HG02763 (cell line): ENCODE results near the gene XRN1.
"Not testable (repeated sequence)": the region's sequence is repeated elsewhere in the genome, so short reads cannot be mapped to it uniquely, and the experiment has no call there.

Experiments
- ATAC-seq: cut with Tn5 transposase; IDR thresholded peaks from one replicate; pipeline ENCODE4 v1.9.1; 2021; ENCODE audit warnings: mild to moderate bottlenecking, moderate library complexity; ENCODE audit not compliant: unreplicated experiment

XRN1 gene

DNA sequence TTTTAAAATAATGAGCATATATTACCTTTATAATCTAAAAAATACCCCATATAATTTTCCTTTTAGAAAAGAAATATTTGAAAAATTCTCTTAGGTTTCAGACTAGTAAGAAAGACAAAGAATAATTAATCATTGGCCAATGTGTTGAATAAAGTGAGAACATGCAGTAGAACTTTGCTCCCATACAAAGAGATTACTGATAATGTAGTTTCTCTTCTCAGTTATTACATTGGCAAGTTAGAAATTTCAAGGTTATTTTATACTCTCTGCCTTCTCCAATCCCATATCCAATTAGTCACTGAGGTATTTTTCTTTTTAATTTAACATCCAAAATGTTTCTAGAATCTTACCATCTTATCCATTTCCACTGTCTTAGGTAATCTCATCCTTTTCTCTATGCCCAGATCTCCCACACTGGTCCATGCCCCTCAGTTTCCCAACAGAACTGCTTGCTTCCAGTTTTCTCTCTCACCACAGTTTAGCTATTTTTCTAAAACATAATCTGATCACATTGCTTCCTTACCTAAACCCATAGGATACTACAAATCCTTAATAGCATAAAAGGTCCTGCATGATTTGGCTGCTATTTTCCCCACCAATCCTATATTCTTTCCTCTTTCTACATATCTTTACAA, 10.8 kb downstream of the XRN1 start:
- ATAC-seq = no peak

DNA sequence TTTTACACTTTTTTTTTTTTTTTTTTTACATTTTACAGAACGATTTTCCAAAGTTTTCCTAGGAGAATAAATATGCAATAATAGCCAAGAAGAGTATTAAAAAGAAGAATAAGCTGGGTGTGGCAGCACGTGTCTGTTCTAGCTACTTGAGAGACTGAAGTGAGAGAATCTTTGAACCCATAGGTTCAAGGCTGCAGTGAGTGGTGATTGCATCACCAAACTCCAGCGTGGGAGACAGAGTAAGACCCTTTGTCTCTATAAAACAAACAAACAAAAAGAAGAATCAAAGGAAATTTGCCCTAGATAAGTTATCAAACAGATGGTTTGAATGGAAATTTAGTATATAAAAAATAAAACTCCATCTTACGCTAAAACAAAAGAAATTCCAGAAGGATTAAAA, 13.3 kb downstream of the XRN1 start:
- no peak for ATAC-seq

DNA sequence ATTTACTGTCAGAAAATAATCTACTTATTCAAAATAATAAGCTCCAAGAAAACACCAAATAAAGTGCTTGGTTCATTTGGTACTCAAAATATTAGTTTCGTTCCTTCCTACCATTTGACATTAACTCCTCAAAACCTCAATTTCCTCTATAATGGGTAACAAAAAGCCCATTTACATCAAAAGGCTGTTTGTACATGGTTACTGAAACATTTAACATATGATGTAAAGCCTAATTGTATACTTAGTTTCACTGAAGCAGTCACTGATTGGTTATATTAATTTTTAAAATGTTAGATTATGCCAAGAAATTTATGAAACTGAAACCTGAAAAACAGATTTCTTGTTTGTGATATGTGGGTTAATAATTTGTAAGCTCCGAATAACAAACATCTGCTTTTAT, 14.7 kb downstream of the XRN1 start:
- no peak for ATAC-seq

DNA sequence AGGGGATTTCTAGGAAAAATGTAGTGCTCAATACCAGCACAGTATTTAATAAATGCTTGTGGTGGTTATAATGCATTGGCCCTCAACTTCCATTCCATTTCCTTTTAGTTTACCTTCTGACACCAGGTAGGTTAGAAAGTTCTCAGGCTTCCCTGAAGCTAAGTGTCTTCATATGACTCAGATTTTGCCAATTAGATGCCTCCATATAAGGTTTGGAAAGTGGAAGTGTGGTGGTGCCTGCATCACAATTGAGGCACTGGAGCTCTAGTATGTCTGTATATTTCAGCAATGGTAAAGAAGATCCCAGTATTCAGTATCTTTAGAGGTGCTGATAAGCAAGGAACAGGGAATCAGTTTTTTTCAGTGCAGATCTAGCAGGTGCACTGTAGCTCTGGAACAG, 18.3 kb downstream of the XRN1 start:
- ATAC-seq = no peak

GRCh38 chr3:142424754-142425153, 23.1 kb downstream of the XRN1 start:
- ATAC-seq = no peak

GRCh38 chr3:142418926-142419592, 28.8 kb downstream of the XRN1 start:
- no peak for ATAC-seq

DNA sequence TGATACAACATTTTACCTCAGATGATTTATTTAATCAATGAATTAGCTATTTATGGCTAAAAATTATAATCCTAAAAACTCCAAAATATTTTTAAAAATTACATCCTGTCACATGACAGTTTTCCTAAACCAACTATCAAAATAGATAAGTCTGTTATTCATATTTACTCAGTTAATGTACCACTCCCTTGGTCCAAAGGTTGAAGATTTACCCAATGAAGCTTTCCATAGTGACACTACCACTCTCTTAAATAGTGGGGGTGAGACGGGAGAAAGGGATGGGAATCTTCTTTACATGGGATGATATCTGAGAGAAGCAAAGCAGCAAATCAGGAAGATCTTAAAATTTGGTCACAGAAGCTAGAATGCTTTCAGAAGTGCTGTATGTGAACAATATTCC, 30.5 kb downstream of the XRN1 start:
- ATAC-seq = no peak

- ATAC-seq = not testable (repeated sequence)
Measured at GRCh38 chr3:142400537-142400936, 47.3 kb downstream of the XRN1 start.

- no peak for ATAC-seq
Measured at GRCh38 chr3:142394921-142395622, 52.8 kb downstream of the XRN1 start.

- no peak for ATAC-seq
Measured at GRCh38 chr3:142385078-142385477, 62.8 kb downstream of the XRN1 start.

- no peak for ATAC-seq
Measured at GRCh38 chr3:142374687-142375086, 73.2 kb downstream of the XRN1 start.

GRCh38 chr3:142369576-142369975, 78.3 kb downstream of the XRN1 start:
- ATAC-seq = not testable (repeated sequence)

GRCh38 chr3:142366434-142366833, 81.4 kb downstream of the XRN1 start:
- no peak for ATAC-seq

- no peak for ATAC-seq
Measured at GRCh38 chr3:142363936-142364467, 83.8 kb downstream of the XRN1 start.

DNA sequence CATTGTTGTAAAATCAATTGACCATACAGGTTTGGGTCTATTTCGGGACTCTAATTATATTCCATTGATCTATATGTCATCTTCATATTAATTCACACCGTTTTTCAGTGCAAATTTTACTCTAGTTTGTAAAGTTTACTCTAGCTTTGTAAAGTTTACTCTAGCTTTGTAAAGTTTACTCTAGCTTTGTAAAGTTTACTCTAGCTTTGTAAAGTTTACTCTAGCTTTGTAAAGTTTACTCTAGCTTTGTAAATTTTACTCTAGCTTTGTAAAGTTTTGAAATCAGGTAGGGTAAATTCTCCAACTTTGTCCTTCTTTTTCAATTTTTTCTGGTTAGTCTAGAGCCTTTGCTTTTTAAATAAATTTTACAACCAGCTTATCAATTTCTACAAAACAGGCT, 84.4 kb downstream of the XRN1 start:
- not testable (repeated sequence) for ATAC-seq

DNA sequence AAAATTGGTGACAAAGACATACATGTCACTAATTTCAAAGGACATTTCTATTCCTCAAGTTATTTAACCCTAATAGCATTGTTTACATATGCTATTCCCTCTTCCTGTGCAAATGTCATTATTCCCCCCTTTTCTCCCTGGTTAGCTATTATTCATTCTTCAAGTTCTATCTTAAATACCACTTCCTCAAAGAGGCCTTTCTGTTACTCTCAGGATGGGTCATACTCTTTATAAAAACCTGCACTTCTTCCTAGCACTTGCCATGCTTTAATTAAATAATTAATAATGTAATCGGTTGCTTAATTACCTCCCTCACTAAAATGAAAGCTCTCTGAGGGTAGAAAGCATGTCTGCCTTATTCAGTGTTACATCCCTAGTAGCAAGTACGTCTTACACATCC, 88.5 kb downstream of the XRN1 start:
- no peak for ATAC-seq

DNA sequence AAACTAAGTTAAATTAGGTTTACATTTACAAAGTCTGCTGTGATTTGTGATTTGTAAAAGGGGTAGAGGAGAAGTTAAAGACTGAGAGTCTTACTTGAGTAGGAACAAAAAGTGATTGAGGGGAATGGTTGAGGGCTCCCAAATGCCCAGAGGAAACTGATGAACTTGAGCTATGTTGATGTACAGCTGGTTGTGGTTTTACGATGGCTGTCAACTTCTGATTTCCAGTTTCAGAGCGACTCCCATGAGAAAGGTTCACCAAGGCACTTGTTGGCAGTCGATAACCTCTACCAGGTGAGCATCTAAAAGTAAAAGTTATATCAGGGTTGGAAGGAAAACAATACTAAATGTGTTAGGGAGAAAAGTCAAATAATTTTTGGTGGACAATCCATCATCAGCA, 91.0 kb downstream of the XRN1 start:
- ATAC-seq = no peak

DNA sequence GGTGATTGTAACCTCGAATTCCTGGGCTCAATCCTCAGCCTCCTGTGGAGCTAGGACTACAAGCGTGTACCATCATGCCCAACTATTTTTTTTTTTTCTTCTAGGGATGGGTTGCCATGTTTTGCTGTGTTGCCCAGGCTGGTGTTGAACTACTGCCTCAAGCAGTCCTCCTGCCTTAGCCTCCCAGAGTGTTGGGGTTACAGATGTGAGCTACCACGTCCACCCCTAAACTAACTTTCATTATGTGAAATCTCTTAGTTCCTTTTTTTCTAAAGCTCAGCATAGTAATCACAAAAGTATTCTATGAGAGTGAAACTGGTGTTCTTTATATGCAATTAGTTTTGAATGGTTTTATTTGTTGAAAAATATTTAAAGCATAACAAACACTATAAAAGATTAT, 92.1 kb downstream of the XRN1 start:
- ATAC-seq = no peak

DNA sequence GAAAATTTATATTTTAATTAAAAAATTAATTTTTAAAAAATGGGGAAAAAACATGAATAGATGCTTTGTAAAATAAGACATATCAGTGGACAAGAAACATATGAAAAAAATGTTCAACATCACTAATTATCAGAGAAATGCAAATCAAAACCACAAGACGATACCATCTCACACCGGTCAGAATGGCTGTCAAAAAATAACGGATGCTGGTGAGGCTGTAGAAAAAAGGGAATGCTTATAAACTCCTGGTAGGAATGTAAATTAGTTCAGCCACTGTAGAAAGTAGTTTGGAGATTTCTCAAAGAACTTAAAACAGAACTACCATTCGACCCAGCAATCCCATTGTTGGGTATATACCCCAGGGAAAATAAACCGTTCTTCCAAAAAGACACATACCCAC, 93.8 kb downstream of the XRN1 start:
- no peak for ATAC-seq

DNA sequence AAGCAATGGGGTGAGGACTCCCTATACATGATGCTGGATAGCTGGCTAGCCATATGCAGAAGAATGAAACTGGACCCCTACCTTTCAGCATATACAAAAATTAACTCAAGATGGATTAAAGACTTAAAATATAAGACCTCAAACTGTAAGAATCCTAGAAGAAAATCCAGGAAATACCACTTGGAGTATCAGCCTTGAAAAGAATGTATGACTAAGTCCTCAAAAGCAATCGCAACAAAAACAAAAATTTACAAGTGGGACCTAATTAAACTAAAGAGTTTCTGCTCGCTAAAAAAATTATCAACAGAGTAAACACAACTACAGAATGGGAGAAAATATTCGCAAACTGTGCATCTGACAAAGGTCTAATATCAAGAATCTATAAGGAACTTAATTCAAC, 94.3 kb downstream of the XRN1 start:
- ATAC-seq = no peak

GRCh38 chr3:142352698-142353097, 95.1 kb downstream of the XRN1 start:
- ATAC-seq = not testable (repeated sequence)

DNA sequence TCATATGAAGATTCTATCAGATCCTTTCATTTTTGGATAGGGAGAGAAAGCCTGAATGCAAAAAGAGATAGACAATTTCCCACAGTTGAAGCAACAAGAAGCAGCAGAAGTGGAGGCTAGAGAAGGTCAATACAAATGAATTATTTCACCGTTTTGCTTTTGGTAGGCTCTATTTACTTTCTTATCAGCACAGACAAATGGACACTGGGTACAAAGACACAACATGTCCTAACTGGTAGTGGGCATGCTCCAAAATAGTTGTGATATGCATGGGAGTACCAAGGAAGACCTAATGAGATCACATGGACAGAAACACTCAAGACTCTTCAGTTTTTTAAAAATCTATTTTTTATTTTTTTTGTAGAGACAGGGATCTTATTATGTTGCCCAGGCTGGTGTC, 99.4 kb downstream of the XRN1 start:
- ATAC-seq = no peak
